AG04450 (cell line): ENCODE results near the gene HES1. TPM values are rescaled to one million over a fixed set of nuclear protein-coding genes. Genes with fewer than 3 reads are reported as not detected.

Experiments
- CTCF ChIA-PET: fragments of 300-600, 350-600 bp; formaldehyde crosslinking; extraction: SDS; loops from one replicate; lab custom pipeline; 2022; ENCODE audit warnings: antibody characterized with exemption, inconsistent platforms; lab: Charles Lee
- POLR2A ChIA-PET: fragments of 350-600 bp; formaldehyde crosslinking; extraction: SDS; loops from one replicate; lab custom pipeline; 2021; ENCODE audit warnings: antibody characterized with exemption, inconsistent platforms; lab: Yijun Ruan, JAX
- DNase-seq: peaks from one replicate; pipeline ENCODE4 v3.0.0-alpha.2; 2011; ENCODE audit warnings: low read depth, low spot score
- H3K27ac ChIP-seq: one replicate; pipeline ENCODE4 v1.5.1; 2012; ENCODE audit warnings: low read depth, low read length, control low read depth
- H3K27me3 ChIP-seq: one replicate; pipeline ENCODE4 v1.6.0; 2012; ENCODE audit warnings: low read length; ENCODE audit not compliant: control insufficient read depth, insufficient read depth
- H3K4me3 ChIP-seq: 2 replicates; pipeline ENCODE4 v1.5.1; 2011; ENCODE audit warnings: mild to moderate bottlenecking, low read depth, low read length, control low read depth
- H3K9me3 ChIP-seq: 2 replicates; pipeline ENCODE4 v1.5.1; 2012; ENCODE audit warnings: low read length; ENCODE audit not compliant: control insufficient read depth, insufficient read depth
- polyA plus RNA-seq: library from polyadenylated mRNA; depleted of rRNA; stranded (reverse); fragments of >200 nt; gene quantifications from 2 replicates; pipeline ENCODE4 v1.2.3, GENCODE V29; 2011
- TF ChIP-seq, protein P1 (sequence below): IDR thresholded peaks from 2 replicates; pipeline ENCODE4 v1.5.1; 2011; ENCODE audit warnings: low read depth, low read length, control low read depth, inconsistent platforms

Gene HES1
- polyA plus RNA-seq, 1 experiment: 1.3 TPM

DNA sequence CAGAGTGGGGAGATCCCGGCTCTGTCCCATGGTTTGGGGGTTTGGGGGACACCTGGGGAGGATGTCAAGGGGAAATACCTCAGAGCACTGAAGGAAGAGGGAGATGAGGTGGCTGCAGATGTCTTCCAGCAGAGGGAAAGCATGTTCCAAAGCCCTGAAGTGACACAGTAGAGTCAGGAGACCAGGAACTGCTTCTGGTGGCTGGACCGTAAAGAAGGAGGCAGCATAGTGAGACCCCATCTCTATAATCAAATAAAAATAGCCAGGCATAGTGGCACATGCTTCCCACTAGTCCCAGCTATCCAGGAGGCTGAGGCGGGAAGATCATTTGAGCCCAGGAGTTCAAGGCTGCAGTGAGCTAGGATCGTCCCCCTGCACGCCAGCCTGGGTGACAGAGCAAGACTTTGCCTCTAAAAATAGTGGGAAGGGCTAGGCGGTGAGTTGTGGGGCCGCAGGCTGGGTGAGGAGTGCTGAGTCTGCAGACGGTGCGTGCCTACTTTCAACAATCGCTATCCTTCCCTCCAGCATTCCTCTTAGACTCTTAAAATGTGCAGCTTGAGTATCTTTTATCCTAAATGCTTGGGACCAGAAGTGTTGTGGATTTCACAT, 26.2 kb downstream of the HES1 start:
- DNase-seq: no peak
- H3K27me3 ChIP-seq: peaks cover 49% of the 10 kb centered on the region
- CTCF ChIA-PET: no interaction called here

DNA sequence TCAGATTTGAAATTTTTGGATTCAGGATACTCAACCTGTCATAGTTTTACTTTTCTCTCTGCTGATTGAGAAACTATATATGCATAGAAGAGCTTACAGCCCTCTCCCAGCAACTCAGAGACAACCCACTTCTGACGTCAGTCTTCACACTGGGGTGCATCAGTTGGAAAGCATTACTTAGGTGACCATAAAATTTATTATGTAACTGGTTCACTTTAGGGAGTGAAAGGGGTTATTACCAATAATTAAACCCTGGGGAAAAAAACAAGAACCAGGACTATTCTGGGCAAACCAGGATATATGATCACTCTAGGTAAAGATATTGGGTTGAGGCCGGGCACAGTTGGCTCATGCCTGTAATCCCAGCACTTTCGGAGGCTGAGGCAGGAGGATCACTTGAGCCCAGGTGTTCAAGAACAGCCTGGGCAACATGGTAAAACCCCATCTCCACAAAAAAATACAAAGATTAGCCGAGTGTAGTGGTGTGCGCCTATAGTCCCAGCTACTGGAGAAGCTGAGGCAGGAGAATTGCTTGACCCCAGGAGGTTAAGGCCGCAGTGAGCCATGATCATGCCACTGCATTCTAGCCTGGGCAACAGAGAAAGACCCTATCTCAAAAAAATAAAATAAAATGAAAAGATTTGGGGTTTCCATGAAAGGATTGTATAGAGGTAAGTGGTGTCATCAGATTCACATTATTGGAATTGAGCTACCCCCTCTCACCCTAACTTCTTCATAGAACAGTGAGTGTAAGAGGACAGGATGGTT, 27.1 kb downstream of the HES1 start:
- CTCF ChIA-PET: no interaction called here
- no peak for DNase-seq
- POLR2A ChIA-PET: no interaction called here
- peaks cover 52% of the 10 kb centered on the region for H3K27me3 ChIP-seq
- no peak overlapping the region for H3K4me3 ChIP-seq
- no peaks in the 10 kb centered on the region for H3K9me3 ChIP-seq
- TF ChIP-seq, protein P1, sequence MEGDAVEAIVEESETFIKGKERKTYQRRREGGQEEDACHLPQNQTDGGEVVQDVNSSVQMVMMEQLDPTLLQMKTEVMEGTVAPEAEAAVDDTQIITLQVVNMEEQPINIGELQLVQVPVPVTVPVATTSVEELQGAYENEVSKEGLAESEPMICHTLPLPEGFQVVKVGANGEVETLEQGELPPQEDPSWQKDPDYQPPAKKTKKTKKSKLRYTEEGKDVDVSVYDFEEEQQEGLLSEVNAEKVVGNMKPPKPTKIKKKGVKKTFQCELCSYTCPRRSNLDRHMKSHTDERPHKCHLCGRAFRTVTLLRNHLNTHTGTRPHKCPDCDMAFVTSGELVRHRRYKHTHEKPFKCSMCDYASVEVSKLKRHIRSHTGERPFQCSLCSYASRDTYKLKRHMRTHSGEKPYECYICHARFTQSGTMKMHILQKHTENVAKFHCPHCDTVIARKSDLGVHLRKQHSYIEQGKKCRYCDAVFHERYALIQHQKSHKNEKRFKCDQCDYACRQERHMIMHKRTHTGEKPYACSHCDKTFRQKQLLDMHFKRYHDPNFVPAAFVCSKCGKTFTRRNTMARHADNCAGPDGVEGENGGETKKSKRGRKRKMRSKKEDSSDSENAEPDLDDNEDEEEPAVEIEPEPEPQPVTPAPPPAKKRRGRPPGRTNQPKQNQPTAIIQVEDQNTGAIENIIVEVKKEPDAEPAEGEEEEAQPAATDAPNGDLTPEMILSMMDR: no peak
- H3K27ac ChIP-seq: no peak overlapping the region

More for the DNA sequence above, 26.2 kb downstream of the HES1 start:
- no peaks in the 10 kb centered on the region for H3K9me3 ChIP-seq
- POLR2A ChIA-PET: no interaction called here
- no peak overlapping the region for H3K4me3 ChIP-seq
- H3K27ac ChIP-seq: no peak overlapping the region
- TF ChIP-seq, protein P1: no peak

DNA sequence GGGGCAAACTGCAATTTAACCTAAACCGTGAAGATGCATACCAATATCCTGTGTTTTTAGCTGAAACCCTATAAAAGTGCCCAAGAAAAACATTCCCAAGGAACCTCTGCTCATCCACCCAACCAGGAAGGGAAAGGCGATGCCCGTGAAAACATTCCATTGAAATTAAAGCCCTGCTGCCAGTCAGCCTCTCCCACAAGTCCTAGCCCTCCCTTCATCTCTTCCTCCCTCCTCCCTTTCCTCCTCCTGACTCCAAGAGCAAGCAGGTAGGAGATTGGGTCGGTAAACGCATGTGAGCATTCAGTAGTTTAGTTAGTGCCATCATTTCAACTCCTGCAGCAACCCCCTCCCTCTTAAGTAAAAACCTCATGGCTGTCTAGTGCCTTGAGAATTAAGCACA, 27.7 kb downstream of the HES1 start:
- DNase-seq: no peak
- H3K4me3 ChIP-seq: no peak overlapping the region
- no peak overlapping the region for H3K27ac ChIP-seq
- POLR2A ChIA-PET: no interaction called here
- H3K27me3 ChIP-seq: peaks cover 54% of the 10 kb centered on the region
- H3K9me3 ChIP-seq: no peaks in the 10 kb centered on the region
- TF ChIP-seq, protein P1: no peak
- CTCF ChIA-PET: no interaction called here

DNA sequence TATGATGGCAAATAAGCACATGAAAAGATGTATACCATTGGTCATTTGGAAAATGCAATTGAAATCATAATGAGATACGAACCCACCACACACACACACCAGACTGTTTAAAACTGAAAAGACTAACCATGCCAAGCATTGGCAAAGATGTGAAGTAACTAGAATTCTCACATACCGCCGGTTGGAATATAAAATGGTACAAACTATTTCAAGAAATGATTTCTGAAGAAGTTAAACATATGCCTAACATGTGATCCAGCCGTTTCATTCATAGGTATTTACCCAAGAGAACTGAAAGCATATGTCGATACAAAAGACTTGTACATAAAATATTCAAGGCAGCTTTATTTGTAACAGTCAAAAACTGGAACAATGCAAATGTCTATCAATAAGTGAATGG, 28.9 kb downstream of the HES1 start:
- ChIA-PET CTCF (interaction anchor here (1.4 kb wide), 1 partner anchor 26 kb away, joined by 3 read pairs; no protein-coding TSS in a partner anchor), POLR2A (no interaction called here)
- Histone ChIP-seq H3K27ac (no peak overlapping the region), H3K4me3 (no peak overlapping the region), H3K27me3 (peaks cover 66% of the 10 kb centered on the region), H3K9me3 (no peaks in the 10 kb centered on the region)
- TF ChIP-seq, protein P1: no peak
- DNase-seq: no peak
